NB4 (cell line): Measurements from ENCODE around the gene ZNF574.
A peak's percentile ranks its signal among the peaks of the same experiment; 100 is the strongest.

Experiments
- DNase-seq: peaks from one replicate; pipeline ENCODE4 v3.0.0; 2010; ENCODE audit warnings: low read depth
- H3K4me3 ChIP-seq: one replicate; pipeline ENCODE4 v1.5.1; 2011; ENCODE audit warnings: mild to moderate bottlenecking, low read depth, low read length, moderate library complexity
- CTCF ChIP-seq: IDR thresholded peaks from one replicate; pipeline ENCODE4 v1.5.1; 2012; ENCODE audit warnings: low read depth, low read length
- MAX ChIP-seq: IDR thresholded peaks from 2 replicates; pipeline ENCODE4 v1.6.1; 2011; ENCODE audit warnings: low read depth, low read length
- MYC ChIP-seq: IDR thresholded peaks from 2 replicates; pipeline ENCODE4 v1.6.1; 2011; ENCODE audit warnings: low read depth, low read length
- POLR2A ChIP-seq: IDR thresholded peaks from 2 replicates; pipeline ENCODE4 v1.6.1; 2011; ENCODE audit warnings: mild to moderate bottlenecking; ENCODE audit not compliant: insufficient read length; ENCODE audit errors: extremely low read depth

Gene ZNF574

DNA sequence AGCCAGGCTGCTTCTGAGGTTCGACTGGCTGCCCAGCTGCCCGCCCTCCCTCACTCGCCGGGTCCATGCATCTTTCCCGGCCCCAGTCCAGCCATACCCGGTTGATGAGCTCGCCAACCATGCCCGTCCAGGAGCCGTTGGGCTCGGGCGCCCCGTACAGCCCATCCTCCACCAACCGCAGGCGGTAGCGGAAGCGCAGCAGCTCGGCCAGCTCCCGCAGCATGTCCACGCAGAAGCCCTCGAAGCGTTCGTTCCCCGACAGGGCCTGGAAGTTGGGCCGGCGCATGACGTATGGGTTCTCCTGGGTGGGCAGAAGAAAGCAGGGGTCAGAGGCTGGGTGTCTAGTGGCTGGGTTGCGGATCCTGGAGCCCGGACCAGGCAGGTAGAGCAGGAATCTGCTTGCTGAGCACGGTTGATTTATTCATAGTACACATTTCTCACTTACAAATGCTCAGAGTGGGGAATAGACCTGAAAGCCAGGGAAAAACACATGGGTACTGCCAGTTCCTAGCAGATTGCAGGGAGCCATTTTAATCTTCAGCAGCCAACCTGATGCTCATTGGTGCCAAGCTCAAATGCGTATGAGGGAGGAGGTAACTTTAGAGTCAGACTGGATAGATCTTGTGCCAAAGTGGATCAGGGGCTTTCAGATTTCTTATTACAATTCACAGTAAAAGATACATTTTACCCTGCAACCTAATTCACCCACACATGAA, 33.4 kb upstream of the ZNF574 start:
- TF ChIP-seq MAX (no peak), MYC (no peak), POLR2A (no peak), CTCF (no peak)
- DNase-seq = no peak

DNA sequence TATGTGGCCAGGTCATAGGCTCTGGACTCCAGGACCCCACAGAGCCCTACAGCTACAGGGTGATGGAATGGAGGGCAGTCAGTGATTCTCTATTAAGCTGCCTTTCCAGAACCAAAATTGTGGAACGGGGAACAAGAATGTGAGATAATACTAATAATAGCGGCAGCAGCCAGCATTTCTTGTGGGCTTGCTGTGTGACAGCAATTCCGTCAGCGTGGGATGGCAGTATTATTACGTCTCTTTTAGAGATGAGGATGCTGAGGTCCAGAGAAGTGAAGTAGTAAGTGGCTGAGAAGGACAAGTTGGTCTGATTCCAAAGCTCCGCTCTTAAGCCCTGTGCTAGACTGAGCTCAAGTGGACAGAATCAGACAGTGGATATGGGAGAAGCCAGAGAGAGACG, 30.4 kb upstream of the ZNF574 start:
- TF ChIP-seq MAX (no peak), CTCF (no peak), MYC (no peak), POLR2A (no peak)
- no peak for DNase-seq
- no peak overlapping the region for H3K4me3 ChIP-seq

More for the DNA sequence above, 33.4 kb upstream of the ZNF574 start:
- no peak overlapping the region for H3K4me3 ChIP-seq

DNA sequence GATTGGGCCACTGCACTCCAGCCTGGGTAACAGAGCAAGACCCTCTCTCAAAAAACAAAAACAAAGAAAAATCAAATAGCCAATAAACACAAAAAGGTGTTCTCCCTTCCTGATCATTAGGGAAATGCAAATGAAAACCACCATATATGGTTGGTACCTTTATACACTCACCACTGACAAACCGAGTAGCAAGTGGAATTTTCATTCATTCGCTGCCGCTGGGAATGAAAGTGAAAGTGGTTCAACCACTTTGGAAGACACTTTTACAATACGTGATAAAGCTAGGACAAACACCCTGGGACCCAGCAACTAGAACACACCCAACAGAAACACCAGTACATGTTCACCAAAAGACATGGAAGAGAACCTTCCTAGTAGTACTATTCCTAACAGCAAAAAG, 27.0 kb upstream of the ZNF574 start:
- DNase-seq = peak; percentile 43
- TF ChIP-seq POLR2A = no peak
- TF ChIP-seq MYC = no peak
- TF ChIP-seq CTCF = no peak
- no peak for TF ChIP-seq MAX
- peak overlapping the region; percentile 58 for H3K4me3 ChIP-seq

DNA sequence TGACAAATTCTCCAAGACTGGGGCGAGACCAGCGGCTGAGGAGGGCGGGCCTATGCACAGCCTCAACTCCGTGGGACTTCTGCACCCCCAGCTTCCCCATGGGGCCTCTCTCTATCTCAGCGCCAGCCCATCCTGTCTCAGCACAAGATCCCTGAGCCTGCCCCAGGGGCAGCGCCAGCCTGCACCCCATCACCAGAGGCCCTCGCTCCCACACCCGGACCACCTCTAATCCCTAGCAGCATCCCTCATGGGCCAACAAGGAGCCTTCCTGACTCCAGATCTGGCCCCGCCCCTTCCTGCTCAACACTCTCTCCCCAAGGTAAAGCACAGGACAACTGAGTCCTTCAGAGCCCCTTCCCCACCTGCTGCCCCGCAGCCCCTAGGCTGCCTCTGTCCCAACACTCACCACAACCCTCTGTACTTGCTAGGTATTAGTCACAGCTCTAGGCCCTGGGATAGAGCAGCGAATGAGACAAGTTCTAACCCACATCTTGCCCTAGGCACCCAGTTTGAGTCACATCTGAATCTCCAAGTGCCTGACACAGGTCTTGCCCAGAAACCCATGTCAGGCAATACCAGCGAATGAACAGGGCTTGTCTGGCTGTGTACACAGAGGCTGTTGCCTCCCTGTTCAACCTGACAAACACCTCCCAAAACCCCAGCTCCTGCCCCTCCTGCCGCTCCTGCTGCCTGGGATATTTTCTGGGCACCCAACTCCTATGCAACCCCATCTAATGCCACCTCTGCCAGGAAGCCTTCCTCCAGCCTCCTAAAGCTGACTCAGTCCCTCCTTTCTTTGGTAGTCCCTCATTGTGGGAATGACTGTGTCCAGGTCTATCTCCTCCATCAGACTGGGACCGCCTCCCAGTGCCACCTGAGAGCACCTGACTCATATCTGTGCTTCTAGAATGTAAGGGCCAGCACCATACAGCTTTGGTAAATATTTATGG, 24.5 kb upstream of the ZNF574 start:
- TF ChIP-seq CTCF (no peak), MAX (no peak), MYC (no peak), POLR2A (no peak)
- no peak for DNase-seq

GRCh38 chr19:42052241-42052863, 23.6 kb upstream of the ZNF574 start:
- H3K4me3 ChIP-seq = no peak overlapping the region
- DNase-seq = no peak
- TF ChIP-seq MYC = no peak
- TF ChIP-seq POLR2A = no peak
- no peak for TF ChIP-seq CTCF
- no peak for TF ChIP-seq MAX

More for the DNA sequence above, 24.5 kb upstream of the ZNF574 start:
- no peak overlapping the region for H3K4me3 ChIP-seq
